K562 (cell line): ENCODE measurements around the gene IKBKE. TPM values are rescaled to one million over a fixed set of nuclear protein-coding genes. Genes with fewer than 3 reads are reported as not detected.

Experiments
- ATF7 ChIP-seq: fragments of 450-650 bp; IDR thresholded peaks from 2 replicates; pipeline ENCODE4 v1.7.1; 2014; ENCODE audit warnings: mild to moderate bottlenecking, moderate library complexity
- CREBBP ChIP-seq: IDR thresholded peaks from one replicate; pipeline ENCODE4 v1.6.1; 2012; ENCODE audit warnings: low read depth, mild to moderate bottlenecking, control low read depth, inconsistent platforms, low read length
- FOXJ2 ChIP-seq: fragments of 200-800 bp; sonication (Bioruptor generic); IDR thresholded peaks from 2 replicates; pipeline ENCODE4 v1.6.1; 2016; ENCODE audit warnings: missing genetic modification characterization, missing compliant biosample characterization
- GABPB1 ChIP-seq: sonication (generic); formaldehyde crosslinking; IDR thresholded peaks from 2 replicates; pipeline ENCODE4 v1.8.0; 2022; ENCODE audit warnings: mild to moderate bottlenecking, missing genetic modification reagents
- HDAC2 ChIP-seq: fragments of 450-650 bp; IDR thresholded peaks from 2 replicates; pipeline ENCODE4 v1.6.1; 2016; ENCODE audit warnings: mild to moderate bottlenecking
- MBD2 ChIP-seq: sonication (generic); IDR thresholded peaks from 2 replicates; pipeline ENCODE4 v1.6.1; 2016; ENCODE audit warnings: low read depth, borderline replicate concordance
- MCM3 ChIP-seq: fragments of 450-650 bp; IDR thresholded peaks from 2 replicates; pipeline ENCODE4 v1.6.1; 2016
- NCOR1 ChIP-seq: fragments of 450-650 bp; IDR thresholded peaks from 2 replicates; pipeline ENCODE4 v1.6.1; 2016; ENCODE audit warnings: mild to moderate bottlenecking, moderate library complexity
- POLR2B ChIP-seq: fragments of 450-650 bp; IDR thresholded peaks from 2 replicates; pipeline ENCODE4 v1.6.1; 2018; ENCODE audit warnings: low read depth; ENCODE audit not compliant: partially characterized antibody
- POU5F1 ChIP-seq: fragments of 150-350 bp; IDR thresholded peaks from 2 replicates; pipeline ENCODE4 v1.6.1; 2014; ENCODE audit warnings: borderline replicate concordance, low read length, low read depth, mild to moderate bottlenecking; ENCODE audit not compliant: partially characterized antibody
- SMARCE1 ChIP-seq: fragments of 450-650 bp; IDR thresholded peaks from 2 replicates; pipeline ENCODE4 v1.7.1; 2016; ENCODE audit warnings: mild to moderate bottlenecking
- TCF3 ChIP-seq: sonication (generic); formaldehyde crosslinking; IDR thresholded peaks from 2 replicates; pipeline ENCODE4 v1.4.0; 2020; ENCODE audit warnings: mild to moderate bottlenecking, missing genetic modification reagents
- TSC22D4 ChIP-seq: fragments of 450-650 bp; IDR thresholded peaks from 2 replicates; pipeline ENCODE4 v1.6.1; 2016; ENCODE audit warnings: missing genetic modification characterization, missing biosample characterization, control low read depth
- ZC3H11A ChIP-seq: IDR thresholded peaks from 2 replicates; pipeline ENCODE4 v1.6.1; 2012; ENCODE audit warnings: low read depth, low read length, improper control_type of control experiment
- ZC3H4 ChIP-seq: sonication (generic); formaldehyde crosslinking; IDR thresholded peaks from 2 replicates; pipeline ENCODE4 v1.9.0; 2021; ENCODE audit warnings: missing genetic modification reagents, borderline replicate concordance
- ZNF165 ChIP-seq: fragments of 250-450 bp; sonication (Bioruptor Pico); IDR thresholded peaks from 2 replicates; pipeline ENCODE4 v1.4.0; 2020; ENCODE audit warnings: borderline replicate concordance
- polyA plus RNA-seq, 8 experiments: library from polyadenylated mRNA; depleted of rRNA in 4 of 8; stranded (reverse) in 5 of 8; unstranded in 3 of 8; fragments of >200 nt; fragmentation: Nextera tagmentation in 2 of 8; fragmentation: Illumina TruSeq in 1 of 8; extraction: Ambion mirVana in 2 of 8; extraction: Trizol in 1 of 8; gene quantifications; 2 replicates each; pipeline versions ENCODE4 v1.2.1 to v1.2.3, GENCODE V29; 2011 to 2014; ENCODE audit warnings: inconsistent platforms in 1 of 8, missing spikeins in 1 of 8
- total RNA-seq, 7 experiments: library from RNA; depleted of rRNA in 6 of 7; stranded (reverse); fragments of >200 nt in 6 of 7; fragmentation: Illumina TruSeq in 2 of 7; extraction: Trizol in 2 of 7; gene quantifications; 2 replicates each; pipeline versions ENCODE4 v1.2.1 to v1.2.3, GENCODE V29; 2011 to 2021; ENCODE audit warnings: low replicate concordance in 1 of 7
- TF ChIP-seq, protein P1 (sequence below): conservative IDR thresholded peaks from 2 replicates; pipeline ENCODE4 v1.6.1; 2011; ENCODE audit warnings: low read depth, mild to moderate bottlenecking, low read length; ENCODE audit not compliant: control insufficient read depth
- TF ChIP-seq, protein P2 (sequence below): fragments of 450-650 bp; formaldehyde crosslinking; IDR thresholded peaks from 2 replicates; pipeline ENCODE4 v1.4.0; 2022; ENCODE audit warnings: missing genetic modification characterization
- TF ChIP-seq, protein P3 (sequence below): fragments of 250-450 bp; sonication (Bioruptor Pico); IDR thresholded peaks from 2 replicates; pipeline ENCODE4 v1.5.0; 2020; ENCODE audit warnings: mild to moderate bottlenecking
- TF ChIP-seq, protein P4 (sequence below): fragments of 450-650 bp; IDR thresholded peaks from 2 replicates; pipeline ENCODE4 v1.6.1; 2018; ENCODE audit not compliant: partially characterized antibody
- TF ChIP-seq, protein P5 (sequence below): fragments of 450-650 bp; IDR thresholded peaks from 2 replicates; pipeline ENCODE4 v1.6.1; 2017; ENCODE audit warnings: antibody characterized with exemption

The IKBKE gene
- total and polyA plus RNA-seq, 9 of the 15 experiments (the other 6 are each of a cell fraction or from before 2014, with no cell fraction given): 2.3 to 9.0 (median 4.8) TPM

DNA sequence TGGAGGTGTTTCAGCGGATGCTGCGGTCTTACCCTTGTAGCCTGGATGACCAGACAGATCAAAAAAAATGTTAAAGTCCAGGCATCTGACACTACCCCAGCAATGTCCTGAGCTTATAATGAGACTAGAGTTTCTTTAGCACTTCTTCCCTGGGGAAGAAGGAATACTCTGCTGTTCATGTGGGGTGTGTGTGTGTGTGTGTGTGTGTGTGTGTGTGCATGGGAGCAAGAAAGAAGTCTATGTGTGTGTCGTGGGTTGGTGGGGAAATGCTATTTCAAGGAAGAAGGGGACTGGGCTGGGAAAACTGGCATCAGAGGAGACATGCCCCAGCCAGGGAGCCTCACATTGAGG, 34.1 kb downstream of the IKBKE start (continued):
- TF ChIP-seq ZNF165 (CRISPR knock-in tag) (no peak), TSC22D4 (tag) (no peak), ZC3H4 (CRISPR knock-in tag) (no peak), SMARCE1 (no peak), MCM3 (peak; percentile 44; the same call in 1 of the 2 replicates), FOXJ2 (tag) (no peak), TCF3 (CRISPR knock-in tag) (no peak), POLR2B (no peak), CREBBP (no peak), GABPB1 (CRISPR knock-in tag) (peak; percentile 13; the same call in 1 of the 2 replicates), HDAC2 (peak; percentile 47; the same call in 1 of the 2 replicates), ZC3H11A (no peak), NCOR1 (0 out of 2 replicates have a peak, but pooled peaks have one; percentile 9), POU5F1 (no peak), ATF7 (0 out of 2 replicates have a peak, but pooled peaks have one; percentile 4), MBD2 (0 out of 2 replicates have a peak, but pooled peaks have one; percentile 7)
- TF ChIP-seq, protein P1, sequence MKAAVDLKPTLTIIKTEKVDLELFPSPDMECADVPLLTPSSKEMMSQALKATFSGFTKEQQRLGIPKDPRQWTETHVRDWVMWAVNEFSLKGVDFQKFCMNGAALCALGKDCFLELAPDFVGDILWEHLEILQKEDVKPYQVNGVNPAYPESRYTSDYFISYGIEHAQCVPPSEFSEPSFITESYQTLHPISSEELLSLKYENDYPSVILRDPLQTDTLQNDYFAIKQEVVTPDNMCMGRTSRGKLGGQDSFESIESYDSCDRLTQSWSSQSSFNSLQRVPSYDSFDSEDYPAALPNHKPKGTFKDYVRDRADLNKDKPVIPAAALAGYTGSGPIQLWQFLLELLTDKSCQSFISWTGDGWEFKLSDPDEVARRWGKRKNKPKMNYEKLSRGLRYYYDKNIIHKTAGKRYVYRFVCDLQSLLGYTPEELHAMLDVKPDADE: 0 out of 2 replicates have a peak, but pooled peaks have one; percentile 31
- TF ChIP-seq, protein P2, sequence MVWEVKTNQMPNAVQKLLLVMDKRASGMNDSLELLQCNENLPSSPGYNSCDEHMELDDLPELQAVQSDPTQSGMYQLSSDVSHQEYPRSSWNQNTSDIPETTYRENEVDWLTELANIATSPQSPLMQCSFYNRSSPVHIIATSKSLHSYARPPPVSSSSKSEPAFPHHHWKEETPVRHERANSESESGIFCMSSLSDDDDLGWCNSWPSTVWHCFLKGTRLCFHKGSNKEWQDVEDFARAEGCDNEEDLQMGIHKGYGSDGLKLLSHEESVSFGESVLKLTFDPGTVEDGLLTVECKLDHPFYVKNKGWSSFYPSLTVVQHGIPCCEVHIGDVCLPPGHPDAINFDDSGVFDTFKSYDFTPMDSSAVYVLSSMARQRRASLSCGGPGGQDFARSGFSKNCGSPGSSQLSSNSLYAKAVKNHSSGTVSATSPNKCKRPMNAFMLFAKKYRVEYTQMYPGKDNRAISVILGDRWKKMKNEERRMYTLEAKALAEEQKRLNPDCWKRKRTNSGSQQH: peak; percentile 59; the same call in 1 of the 2 replicates
- TF ChIP-seq, protein P3, sequence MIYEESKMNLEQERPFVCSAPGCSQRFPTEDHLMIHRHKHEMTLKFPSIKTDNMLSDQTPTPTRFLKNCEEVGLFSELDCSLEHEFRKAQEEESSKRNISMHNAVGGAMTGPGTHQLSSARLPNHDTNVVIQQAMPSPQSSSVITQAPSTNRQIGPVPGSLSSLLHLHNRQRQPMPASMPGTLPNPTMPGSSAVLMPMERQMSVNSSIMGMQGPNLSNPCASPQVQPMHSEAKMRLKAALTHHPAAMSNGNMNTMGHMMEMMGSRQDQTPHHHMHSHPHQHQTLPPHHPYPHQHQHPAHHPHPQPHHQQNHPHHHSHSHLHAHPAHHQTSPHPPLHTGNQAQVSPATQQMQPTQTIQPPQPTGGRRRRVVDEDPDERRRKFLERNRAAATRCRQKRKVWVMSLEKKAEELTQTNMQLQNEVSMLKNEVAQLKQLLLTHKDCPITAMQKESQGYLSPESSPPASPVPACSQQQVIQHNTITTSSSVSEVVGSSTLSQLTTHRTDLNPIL (CRISPR knock-in tag): no peak
- TF ChIP-seq, protein P4, sequence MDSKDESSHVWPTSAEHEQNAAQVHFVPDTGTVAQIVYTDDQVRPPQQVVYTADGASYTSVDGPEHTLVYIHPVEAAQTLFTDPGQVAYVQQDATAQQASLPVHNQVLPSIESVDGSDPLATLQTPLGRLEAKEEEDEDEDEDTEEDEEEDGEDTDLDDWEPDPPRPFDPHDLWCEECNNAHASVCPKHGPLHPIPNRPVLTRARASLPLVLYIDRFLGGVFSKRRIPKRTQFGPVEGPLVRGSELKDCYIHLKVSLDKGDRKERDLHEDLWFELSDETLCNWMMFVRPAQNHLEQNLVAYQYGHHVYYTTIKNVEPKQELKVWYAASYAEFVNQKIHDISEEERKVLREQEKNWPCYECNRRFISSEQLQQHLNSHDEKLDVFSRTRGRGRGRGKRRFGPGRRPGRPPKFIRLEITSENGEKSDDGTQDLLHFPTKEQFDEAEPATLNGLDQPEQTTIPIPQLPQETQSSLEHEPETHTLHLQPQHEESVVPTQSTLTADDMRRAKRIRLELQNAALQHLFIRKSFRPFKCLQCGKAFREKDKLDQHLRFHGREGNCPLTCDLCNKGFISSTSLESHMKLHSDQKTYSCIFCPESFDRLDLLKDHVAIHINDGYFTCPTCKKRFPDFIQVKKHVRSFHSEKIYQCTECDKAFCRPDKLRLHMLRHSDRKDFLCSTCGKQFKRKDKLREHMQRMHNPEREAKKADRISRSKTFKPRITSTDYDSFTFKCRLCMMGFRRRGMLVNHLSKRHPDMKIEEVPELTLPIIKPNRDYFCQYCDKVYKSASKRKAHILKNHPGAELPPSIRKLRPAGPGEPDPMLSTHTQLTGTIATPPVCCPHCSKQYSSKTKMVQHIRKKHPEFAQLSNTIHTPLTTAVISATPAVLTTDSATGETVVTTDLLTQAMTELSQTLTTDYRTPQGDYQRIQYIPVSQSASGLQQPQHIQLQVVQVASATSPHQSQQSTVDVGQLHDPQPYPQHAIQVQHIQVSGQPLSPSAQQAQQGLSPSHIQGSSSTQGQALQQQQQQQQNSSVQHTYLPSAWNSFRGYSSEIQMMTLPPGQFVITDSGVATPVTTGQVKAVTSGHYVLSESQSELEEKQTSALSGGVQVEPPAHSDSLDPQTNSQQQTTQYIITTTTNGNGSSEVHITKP: peak; percentile 6
- TF ChIP-seq, protein P5, sequence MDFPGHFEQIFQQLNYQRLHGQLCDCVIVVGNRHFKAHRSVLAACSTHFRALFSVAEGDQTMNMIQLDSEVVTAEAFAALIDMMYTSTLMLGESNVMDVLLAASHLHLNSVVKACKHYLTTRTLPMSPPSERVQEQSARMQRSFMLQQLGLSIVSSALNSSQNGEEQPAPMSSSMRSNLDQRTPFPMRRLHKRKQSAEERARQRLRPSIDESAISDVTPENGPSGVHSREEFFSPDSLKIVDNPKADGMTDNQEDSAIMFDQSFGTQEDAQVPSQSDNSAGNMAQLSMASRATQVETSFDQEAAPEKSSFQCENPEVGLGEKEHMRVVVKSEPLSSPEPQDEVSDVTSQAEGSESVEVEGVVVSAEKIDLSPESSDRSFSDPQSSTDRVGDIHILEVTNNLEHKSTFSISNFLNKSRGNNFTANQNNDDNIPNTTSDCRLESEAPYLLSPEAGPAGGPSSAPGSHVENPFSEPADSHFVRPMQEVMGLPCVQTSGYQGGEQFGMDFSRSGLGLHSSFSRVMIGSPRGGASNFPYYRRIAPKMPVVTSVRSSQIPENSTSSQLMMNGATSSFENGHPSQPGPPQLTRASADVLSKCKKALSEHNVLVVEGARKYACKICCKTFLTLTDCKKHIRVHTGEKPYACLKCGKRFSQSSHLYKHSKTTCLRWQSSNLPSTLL: no peak
